Measurements from ENCODE around the gene FRMD1.

FRMD1 gene

DNA sequence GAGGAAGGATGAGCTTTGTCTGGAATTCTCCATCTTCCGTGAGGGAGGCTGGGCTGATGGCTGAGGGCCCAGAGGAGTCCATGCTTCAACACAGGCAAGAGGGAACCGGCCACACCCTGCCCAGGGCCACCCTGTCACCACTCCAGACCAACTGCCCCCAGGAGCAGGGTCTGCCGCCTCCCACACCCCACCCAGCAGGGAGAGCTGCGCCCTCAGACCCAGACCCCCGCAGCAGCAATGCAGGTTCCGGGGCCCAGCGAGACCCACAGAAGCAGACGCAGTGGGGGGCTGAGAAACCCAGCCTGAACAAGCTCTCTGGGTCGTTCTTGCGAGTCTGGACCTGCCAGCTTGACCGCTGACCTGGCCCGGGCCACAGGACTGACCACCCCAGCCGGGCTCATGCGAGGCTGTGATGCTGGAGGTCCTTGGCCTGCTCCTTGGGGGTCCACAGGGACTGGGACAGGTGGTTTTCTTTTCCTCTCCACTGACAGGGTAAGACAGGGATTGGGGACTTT, 25.0 kb downstream of the FRMD1 start:
- no peak for DNase-seq

- no peak for DNase-seq
Observed at GRCh38 chr6:168053086-168053956, 25.7 kb downstream of the FRMD1 start.

GRCh38 chr6:168052291-168052891, 26.6 kb downstream of the FRMD1 start:
- DNase-seq, result no peak

DNA sequence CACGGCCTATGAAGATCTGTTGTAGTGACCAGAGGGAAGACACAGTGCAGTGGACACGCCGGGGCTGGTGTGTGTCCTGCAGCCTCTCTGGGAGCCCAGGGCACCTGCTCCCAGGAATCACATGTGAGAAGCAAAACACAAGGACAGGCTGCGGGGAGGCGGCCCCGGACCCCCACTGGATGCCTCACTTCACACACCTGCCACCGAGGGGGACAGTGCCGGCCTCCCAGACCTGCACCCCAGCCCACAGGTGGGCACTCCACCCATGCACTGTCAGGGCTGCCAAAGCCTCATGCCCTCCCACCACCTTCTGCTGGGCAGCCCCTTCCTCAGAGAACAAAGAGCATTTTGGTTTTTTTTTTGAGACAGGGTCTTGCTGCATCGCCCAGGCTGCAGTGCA, 27.4 kb downstream of the FRMD1 start:
- DNase-seq, result no peak

DNA sequence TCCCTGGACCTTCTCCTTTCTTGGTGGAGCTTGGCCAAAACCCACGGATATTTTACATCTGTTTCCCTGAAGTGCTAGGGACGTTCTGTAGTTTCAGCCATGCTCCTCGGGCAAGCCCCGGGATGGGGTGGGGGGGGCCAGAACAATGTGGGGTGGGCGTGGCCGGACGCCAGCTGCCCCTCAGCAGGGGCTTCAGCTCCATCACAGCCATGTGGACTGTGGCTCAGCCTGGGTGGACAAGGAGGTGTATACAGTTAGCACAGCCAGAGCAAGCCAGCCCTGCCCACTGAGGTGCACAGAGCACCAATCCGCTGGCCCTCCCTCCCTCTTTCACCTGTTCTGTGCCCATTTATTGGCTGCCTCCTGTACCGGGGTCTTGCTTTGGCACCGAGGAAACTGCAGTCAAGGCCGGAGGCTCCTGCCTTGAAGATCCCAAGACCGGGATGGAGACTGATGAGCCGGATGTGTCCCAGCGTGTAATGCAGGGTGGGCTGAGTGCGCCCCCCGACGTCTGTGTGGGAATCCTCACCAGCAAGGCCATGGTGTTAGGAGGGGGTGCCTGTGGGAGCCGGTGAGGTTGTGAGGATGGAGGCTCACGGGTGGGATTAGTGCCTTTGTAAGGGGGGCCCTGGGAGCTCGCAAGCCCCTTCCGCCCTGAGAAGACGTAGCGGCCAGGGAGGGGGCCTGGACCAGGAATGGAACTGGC, 28.0 kb downstream of the FRMD1 start:
- no peak for DNase-seq

- no peak for DNase-seq
Observed at GRCh38 chr6:168050225-168050880, 28.7 kb downstream of the FRMD1 start.

GRCh38 chr6:168049706-168050224, 29.2 kb downstream of the FRMD1 start:
- DNase-seq, result no peak

DNA sequence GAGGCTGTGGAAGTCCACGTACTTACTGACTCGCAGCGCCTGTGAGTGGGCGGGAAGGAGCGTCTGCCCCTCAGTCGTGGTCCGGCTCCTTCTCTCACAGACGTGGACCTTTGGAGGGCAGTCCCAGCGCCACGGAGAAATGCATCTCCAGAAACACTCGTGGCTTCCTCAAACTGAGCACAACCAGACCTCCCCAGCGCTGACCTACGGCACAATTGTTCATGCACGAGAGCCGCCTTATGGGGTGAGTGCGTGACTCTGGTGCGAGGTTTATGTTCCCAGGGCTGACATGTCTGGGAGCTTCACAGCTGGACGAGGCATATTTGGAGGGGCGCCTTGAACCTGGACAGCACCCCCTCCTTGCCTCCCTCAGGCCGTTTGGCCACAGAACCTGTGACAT, 29.7 kb downstream of the FRMD1 start:
- no peak for DNase-seq

DNA sequence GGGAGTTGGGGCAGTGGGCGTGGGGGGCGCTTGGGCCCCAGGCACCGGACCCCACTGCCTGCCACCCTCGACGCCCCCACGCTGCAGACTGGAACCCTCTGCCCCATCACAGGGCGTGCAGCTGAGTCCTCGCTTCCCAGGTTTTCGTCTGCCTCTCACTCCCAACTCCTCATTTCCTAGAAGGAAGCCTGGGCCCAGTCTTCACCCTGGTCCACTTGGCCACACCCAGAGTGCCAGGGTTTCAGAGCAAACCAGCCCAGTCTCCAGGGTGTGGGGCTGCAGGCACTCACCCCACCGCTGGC, 30.3 kb downstream of the FRMD1 start:
- DNase-seq, result no peak

DNA sequence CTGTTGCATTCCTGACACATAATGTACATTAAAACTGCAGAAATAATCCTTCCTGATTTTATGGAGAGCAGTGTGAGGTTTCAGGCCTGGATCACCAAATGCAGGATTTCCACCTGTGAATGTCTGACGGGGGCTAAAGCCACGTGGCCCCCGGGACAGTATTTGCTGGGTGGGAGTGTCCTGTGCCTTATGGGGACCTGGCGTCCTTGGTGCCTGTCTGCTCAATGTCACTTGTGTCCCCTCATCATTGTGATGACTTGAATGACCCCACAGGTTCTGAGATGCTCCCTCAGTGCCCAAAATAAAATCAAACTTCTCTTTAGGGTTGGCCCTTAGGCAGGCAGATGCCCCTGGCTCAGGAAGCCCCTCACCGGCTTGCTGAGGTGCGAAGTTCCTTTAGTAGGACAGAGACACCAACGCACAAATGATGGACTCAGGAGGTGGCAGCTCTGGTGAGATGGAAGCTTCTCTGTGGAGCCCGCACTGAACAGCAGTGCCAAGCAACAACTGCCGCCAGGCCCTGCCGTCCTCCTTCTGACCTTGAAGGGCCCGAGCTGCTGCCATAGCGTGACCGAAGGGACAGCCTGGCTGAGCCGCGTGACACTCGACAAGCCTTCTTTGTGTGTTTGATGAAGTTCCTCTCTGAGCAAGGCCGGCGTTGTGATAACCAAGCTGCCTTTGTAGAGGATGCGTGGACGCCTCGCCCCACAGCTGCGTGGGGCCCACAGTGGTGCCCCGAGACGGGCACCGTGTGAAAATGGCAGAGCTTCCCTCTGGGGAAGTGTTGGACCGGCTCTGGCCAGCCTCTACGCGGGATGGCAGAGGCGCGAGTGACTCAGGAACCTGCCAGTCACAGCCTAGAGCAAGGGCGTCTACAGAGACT, 30.9 kb downstream of the FRMD1 start:
- no peak for DNase-seq

- no peak for DNase-seq
Observed at GRCh38 chr6:168046696-168047095, 32.3 kb downstream of the FRMD1 start.

DNA sequence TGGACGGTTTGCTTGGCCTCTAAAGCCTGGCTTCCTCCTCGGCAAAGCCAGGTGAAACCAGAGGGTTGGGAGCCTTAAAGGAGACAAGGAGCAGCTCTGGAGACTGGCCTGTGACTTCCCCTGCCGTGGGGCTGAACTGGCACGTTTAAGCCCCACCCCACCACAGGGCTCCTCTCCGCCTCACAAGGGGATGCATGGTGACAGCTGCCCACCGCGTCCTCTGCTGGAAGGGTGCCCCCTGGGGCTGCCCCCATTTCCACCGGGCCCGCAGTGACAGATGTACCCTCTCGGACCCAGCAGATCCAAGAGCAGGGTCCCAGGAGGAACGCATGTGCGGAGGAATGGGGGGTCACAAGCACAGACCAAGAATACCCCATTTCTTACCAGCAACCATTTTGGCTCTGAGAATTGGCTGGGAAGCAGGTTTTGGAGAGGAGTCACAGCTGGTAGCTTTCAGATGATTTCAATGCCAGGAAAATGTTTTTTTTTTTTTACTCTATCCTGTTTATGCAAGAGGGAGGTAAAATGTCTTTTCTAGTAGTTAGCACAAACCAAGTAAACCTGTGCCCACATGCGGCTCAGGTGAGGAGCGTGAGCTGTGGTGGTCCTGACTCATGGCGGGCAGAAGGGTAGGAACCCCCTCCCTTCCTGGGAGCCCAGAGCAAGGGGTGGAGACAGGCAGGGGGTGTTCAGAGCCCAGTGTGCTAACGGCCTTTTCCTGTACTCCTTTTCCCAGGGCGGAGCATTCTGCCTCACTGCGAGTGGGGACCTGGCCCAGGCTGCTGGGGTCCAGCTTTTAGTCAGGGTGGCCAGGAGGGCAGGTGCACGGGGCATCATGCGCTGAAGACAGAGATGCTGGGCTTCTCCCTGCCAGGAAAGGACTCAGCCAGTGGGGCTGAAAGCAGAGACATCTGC, 33.0 kb downstream of the FRMD1 start:
- no peak for DNase-seq

DNA sequence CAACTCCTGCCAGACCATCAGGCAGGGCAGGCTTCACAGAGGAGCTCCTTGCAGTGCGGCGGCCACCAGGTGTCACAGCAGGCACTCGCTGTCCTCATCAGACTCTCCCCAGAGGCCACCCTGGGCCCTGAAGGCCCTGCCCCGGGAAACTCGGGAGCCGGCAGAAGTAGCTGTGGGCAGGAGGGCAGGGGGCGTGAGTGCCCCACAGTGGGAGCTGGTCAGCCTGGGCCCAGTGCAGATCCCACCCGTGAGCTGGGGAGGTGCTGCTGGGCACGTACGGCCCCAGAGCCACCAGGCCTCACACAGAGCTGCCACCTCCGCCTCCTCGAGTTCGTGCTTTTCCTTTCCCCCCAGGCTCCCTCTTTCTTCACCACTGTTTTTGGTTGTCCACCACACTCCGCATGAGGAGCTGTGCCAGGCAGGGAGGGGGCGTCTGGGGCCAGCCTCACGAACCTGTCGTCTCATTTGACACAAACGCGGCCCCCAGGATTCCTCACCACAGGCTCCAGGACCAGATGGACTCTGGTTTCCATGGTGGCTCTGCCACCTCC, 33.8 kb downstream of the FRMD1 start:
- no peak for DNase-seq

- DNase-seq, result no peak
Observed at GRCh38 chr6:168044521-168045130, 34.4 kb downstream of the FRMD1 start.

GRCh38 chr6:168043848-168044415, 35.1 kb downstream of the FRMD1 start:
- no peak for DNase-seq

DNA sequence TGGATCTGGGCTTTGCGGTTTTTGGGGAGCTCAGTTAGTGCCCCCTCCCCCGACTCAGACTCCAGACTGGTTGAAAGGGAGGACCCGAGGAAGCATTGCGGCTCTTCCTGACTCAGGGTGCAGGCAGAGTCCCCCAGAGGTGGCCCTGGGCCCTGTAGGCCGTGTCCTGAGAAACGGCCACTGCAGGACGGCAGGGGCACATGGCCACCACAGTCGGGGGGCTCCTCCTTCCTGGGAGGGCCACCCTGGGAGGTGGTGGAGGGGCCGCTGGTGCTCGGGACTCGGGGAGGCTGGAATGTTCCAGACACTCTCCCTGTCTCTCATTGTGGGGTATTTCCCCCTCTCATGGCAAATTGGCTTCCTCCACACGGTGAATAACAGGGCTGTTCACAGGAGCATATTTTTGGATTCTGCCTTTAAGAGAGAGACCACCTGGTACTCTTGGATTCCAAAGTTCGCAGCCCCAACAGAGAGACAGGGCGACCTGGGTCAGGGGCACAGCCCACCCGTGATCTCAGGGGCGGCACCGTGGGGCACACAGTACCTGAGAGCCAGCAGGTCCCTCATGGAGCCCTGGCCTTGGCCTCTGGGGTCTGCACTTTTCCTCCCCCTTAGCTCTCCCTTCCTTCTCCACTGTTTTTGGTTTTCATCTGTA, 35.7 kb downstream of the FRMD1 start:
- DNase-seq, result no peak

DNA sequence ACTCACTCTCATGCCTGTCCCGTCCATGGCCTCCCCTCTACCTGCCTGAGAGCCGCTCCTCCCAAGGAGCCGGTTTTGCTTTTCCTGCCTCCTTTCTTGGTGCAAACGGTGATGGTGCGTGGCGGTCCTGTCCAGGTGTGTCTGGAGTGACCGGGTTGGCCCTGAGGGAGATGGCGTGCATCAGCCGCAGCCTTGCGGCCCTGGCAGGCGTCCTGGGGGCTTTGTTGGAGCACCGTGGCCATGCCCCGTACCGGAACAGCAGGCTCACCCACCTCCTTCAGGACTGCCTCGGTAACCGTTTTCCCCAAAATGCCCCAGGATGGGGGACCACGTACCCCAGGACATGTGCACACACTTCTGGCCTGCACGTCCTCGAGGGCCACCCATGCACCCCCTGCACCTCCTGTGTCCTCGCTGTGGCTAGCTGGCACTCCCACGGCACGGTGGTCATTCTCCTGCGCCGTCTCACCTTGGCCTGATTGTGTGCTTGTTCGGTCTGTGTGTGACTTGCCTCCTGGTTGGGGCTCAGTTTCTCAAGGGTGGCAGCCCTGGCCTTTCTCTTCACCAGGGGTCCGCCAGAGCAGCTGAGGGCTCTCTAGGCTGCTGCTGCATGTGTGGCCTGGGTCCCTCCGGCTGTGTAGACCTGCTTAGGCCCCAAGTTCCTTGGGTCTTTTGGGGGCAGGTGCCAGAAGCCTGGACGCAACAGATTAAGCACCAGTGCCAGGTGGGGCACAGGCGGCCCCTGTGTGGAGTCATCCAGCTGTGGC, 36.4 kb downstream of the FRMD1 start:
- DNase-seq, result no peak

GRCh38 chr6:168041928-168042327, 37.1 kb downstream of the FRMD1 start:
- DNase-seq, result no peak
